H1 (cell line): ENCODE measurements around the gene UBQLN4. TPM values are rescaled to one million over a fixed set of nuclear protein-coding genes. Genes with fewer than 3 reads are reported as not detected.

Experiments
- CTCF ChIA-PET: fragments of 300-600 bp; sonication (Branson Sonifier 250); formaldehyde crosslinking; loops from one replicate; lab custom pipeline; 2021; ENCODE audit not compliant: partially characterized antibody; lab: Charles Lee
- POLR2A ChIA-PET: fragments of 300-600 bp; sonication (Branson Sonifier 250); formaldehyde crosslinking; loops from one replicate; lab custom pipeline; 2021; ENCODE audit warnings: inconsistent platforms; ENCODE audit not compliant: partially characterized antibody; lab: Charles Lee
- DNase-seq, 2 experiments: peaks; one replicate each; pipeline versions ENCODE4 v3.0.0 to v3.0.0-alpha.2; 2010 to 2022; ENCODE audit warnings: low spot score in 2 of 2, low read depth in 1 of 2, mixed read lengths in 1 of 2
- FAIRE-seq: peaks from 2 replicates; lab custom pipeline; 2011; peaks lifted over from hg19 to GRCh38; lab: Jason Lieb, UNC
- H2AFZ ChIP-seq: 2 replicates; pipeline ENCODE4 v1.8.1; 2012; ENCODE audit warnings: low read length, inconsistent platforms
- H2AK5ac ChIP-seq: 2 replicates; pipeline ENCODE4 v1.6.1; 2013; ENCODE audit warnings: low read depth, low read length
- H2BK120ac ChIP-seq: replicated peaks from 2 replicates; pipeline ENCODE3; 2013; ENCODE audit warnings: low read depth, low read length, inconsistent platforms
- H2BK12ac ChIP-seq: 2 replicates; pipeline ENCODE4 v1.6.1; 2013; ENCODE audit warnings: low read depth, low read length
- H2BK15ac ChIP-seq: 2 replicates; pipeline ENCODE4 v1.6.1; 2013; ENCODE audit warnings: low read length
- H2BK20ac ChIP-seq: 2 replicates; pipeline ENCODE4 v1.6.1; 2013; ENCODE audit warnings: low read length
- H2BK5ac ChIP-seq: 2 replicates; pipeline ENCODE4 v1.6.1; 2013; ENCODE audit warnings: low read depth, low read length
- H3K14ac ChIP-seq: 2 replicates; pipeline ENCODE4 v1.6.1; 2013; ENCODE audit warnings: inconsistent platforms; ENCODE audit not compliant: insufficient read length
- H3K18ac ChIP-seq: 2 replicates; pipeline ENCODE4 v1.6.1; 2013; ENCODE audit warnings: low read length; ENCODE audit errors: extremely low read depth
- H3K23ac ChIP-seq: 2 replicates; pipeline ENCODE4 v1.6.1; 2013; ENCODE audit warnings: inconsistent platforms; ENCODE audit not compliant: insufficient read length
- H3K23me2 ChIP-seq: 2 replicates; pipeline ENCODE4 v1.6.1; 2013; ENCODE audit warnings: low read depth, low read length
- H3K27ac ChIP-seq: 2 replicates; pipeline ENCODE4 v1.6.1; 2011; ENCODE audit warnings: low read depth, low read length, inconsistent platforms
- H3K27me3 ChIP-seq, 4 experiments: replicated peaks in 1 of 4; 1 replicate in 1 of 4; 2 replicates in 3 of 4; pipeline versions ENCODE4 v1.6.1 to v1.8.1; 2011 to 2013; ENCODE audit warnings: low read length in 3 of 4, mild to moderate bottlenecking in 3 of 4, inconsistent platforms in 2 of 4, mixed read lengths in 2 of 4, moderate library complexity in 1 of 4; ENCODE audit not compliant: control insufficient read depth in 3 of 4, insufficient read depth in 3 of 4; ENCODE audit errors: extremely low read depth in 1 of 4
- H3K36me3 ChIP-seq, 4 experiments: 2 replicates each; pipeline versions ENCODE4 v1.6.1 to v1.8.1; 2011 to 2013; ENCODE audit warnings: mild to moderate bottlenecking in 4 of 4, low read length in 3 of 4, moderate library complexity in 2 of 4, control low read depth in 1 of 4, inconsistent platforms in 1 of 4; ENCODE audit not compliant: insufficient read depth in 4 of 4, control insufficient read depth in 2 of 4
- H3K4ac ChIP-seq: replicated peaks from 2 replicates; pipeline ENCODE3; 2013; ENCODE audit warnings: low read length, low read depth, mixed read lengths, inconsistent platforms; ENCODE audit not compliant: insufficient read length
- H3K4me1 ChIP-seq, 4 experiments: replicated peaks in 1 of 4; 1 replicate in 1 of 4; 2 replicates in 3 of 4; pipeline versions ENCODE4 v1.6.1 to v1.8.1; 2011 to 2013; ENCODE audit warnings: low read length in 3 of 4, inconsistent platforms in 2 of 4, mixed read lengths in 1 of 4; ENCODE audit not compliant: insufficient read depth in 4 of 4, control insufficient read depth in 3 of 4
- H3K4me2 ChIP-seq, 2 experiments: 2 replicates each; pipeline versions ENCODE4 v1.6.1 to v1.8.1; 2011 to 2013; ENCODE audit warnings: low read depth in 2 of 2, low read length in 2 of 2, control low read depth in 1 of 2, inconsistent platforms in 1 of 2, mild to moderate bottlenecking in 1 of 2; ENCODE audit not compliant: insufficient read depth in 1 of 2
- H3K4me3 ChIP-seq, 4 experiments: fragments of 200-600, 300-600 bp in 1 of 4; sonication (generic), shearing (Covaris generic), sonication (Bioruptor Twin) in 1 of 4; 2 replicates each; pipeline versions ENCODE4 v1.5.1 to v1.8.1; 2011 to 2016; ENCODE audit warnings: low read length in 4 of 4, low read depth in 3 of 4, control low read depth in 2 of 4, inconsistent platforms in 2 of 4, mild to moderate bottlenecking in 2 of 4, mixed read lengths in 1 of 4, moderate library complexity in 1 of 4; ENCODE audit not compliant: insufficient read depth in 2 of 4; ENCODE audit errors: extremely low read depth in 1 of 4
- H3K56ac ChIP-seq: replicated peaks from 2 replicates; pipeline ENCODE3; 2013; ENCODE audit warnings: low read depth, mild to moderate bottlenecking, mixed read lengths, low read length, inconsistent platforms; ENCODE audit not compliant: insufficient read length
- H3K79me1 ChIP-seq: 2 replicates; pipeline ENCODE4 v1.6.1; 2013; ENCODE audit warnings: low read depth, low read length, control low read depth
- H3K79me2 ChIP-seq, 2 experiments: 2 replicates each; pipeline versions ENCODE4 v1.6.1 to v1.8.1; 2012 to 2013; ENCODE audit warnings: low read length in 2 of 2, mild to moderate bottlenecking in 2 of 2, inconsistent platforms in 1 of 2; ENCODE audit not compliant: insufficient read depth in 2 of 2, control insufficient read depth in 1 of 2
- H3K9ac ChIP-seq, 4 experiments: replicated peaks in 1 of 4; 1 replicate in 1 of 4; 2 replicates in 3 of 4; pipeline versions ENCODE4 v1.6.1 to v1.8.1; 2011 to 2013; ENCODE audit warnings: low read depth in 3 of 4, low read length in 3 of 4, control low read depth in 2 of 4, mild to moderate bottlenecking in 2 of 4, moderate library complexity in 2 of 4, inconsistent platforms in 1 of 4; ENCODE audit errors: extremely low read depth in 1 of 4
- H3K9me3 ChIP-seq, 2 experiments: 2 replicates each; pipeline versions ENCODE4 v1.6.1 to v1.8.1; 2012 to 2013; ENCODE audit warnings: mild to moderate bottlenecking in 2 of 2, moderate library complexity in 2 of 2, control low read depth in 1 of 2, inconsistent platforms in 1 of 2, low read depth in 1 of 2, low read length in 1 of 2, mixed read lengths in 1 of 2; ENCODE audit not compliant: insufficient read depth in 2 of 2
- H4K20me1 ChIP-seq, 2 experiments: replicated peaks in 1 of 2; 2 replicates each; pipeline versions ENCODE3 to v1.8.1; 2011 to 2013; ENCODE audit warnings: inconsistent platforms in 2 of 2, low read length in 2 of 2, mild to moderate bottlenecking in 1 of 2; ENCODE audit not compliant: insufficient read depth in 2 of 2, control insufficient read depth in 1 of 2
- H4K5ac ChIP-seq: 2 replicates; pipeline ENCODE4 v1.6.1; 2013; ENCODE audit warnings: low read length, low read depth, mixed read lengths, inconsistent platforms; ENCODE audit not compliant: insufficient read length
- H4K8ac ChIP-seq: 2 replicates; pipeline ENCODE4 v1.8.0; 2013; ENCODE audit warnings: mild to moderate bottlenecking, moderate library complexity, low read length, inconsistent platforms; ENCODE audit not compliant: insufficient read depth; ENCODE audit errors: extremely low read depth
- H4K91ac ChIP-seq: replicated peaks from 2 replicates; pipeline ENCODE3; 2013; ENCODE audit warnings: low read length, mixed read lengths, inconsistent platforms; ENCODE audit not compliant: insufficient read length
- BACH1 ChIP-seq: IDR thresholded peaks from 2 replicates; pipeline ENCODE4 v1.6.1; 2012; ENCODE audit warnings: low read length, improper control_type of control experiment
- BCL11A ChIP-seq, 2 experiments: IDR thresholded peaks; one replicate each; pipeline ENCODE4 v1.6.1; 2011; ENCODE audit warnings: low read depth in 2 of 2, low read length in 2 of 2, mild to moderate bottlenecking in 2 of 2
- CBX5 ChIP-seq: fragments of 300-800, 300-1000 bp; sonication (generic); IDR thresholded peaks from 2 replicates; pipeline ENCODE4 v1.7.1; 2016; ENCODE audit warnings: antibody characterized with exemption, low read length, low read depth
- CEBPB ChIP-seq: IDR thresholded peaks from 2 replicates; pipeline ENCODE4 v1.6.1; 2012; ENCODE audit warnings: low read depth, low read length
- CREB1 ChIP-seq: IDR thresholded peaks from 2 replicates; pipeline ENCODE4 v1.6.1; 2012; ENCODE audit warnings: inconsistent platforms
- GABPA ChIP-seq: IDR thresholded peaks from 2 replicates; pipeline ENCODE4 v1.6.1; 2011; ENCODE audit warnings: mild to moderate bottlenecking, low read length, moderate library complexity, borderline replicate concordance; ENCODE audit not compliant: insufficient read depth
- MAX ChIP-seq: IDR thresholded peaks from 2 replicates; pipeline ENCODE4 v1.6.1; 2012; ENCODE audit warnings: inconsistent platforms
- POLR2A ChIP-seq, 2 experiments: IDR thresholded peaks; 1 replicate in 1 of 2; 2 replicates in 1 of 2; pipeline ENCODE4 v1.6.1; 2011; ENCODE audit warnings: low read depth in 2 of 2, low read length in 2 of 2, mild to moderate bottlenecking in 2 of 2; ENCODE audit errors: control extremely low read depth in 1 of 2
- SIX5 ChIP-seq: IDR thresholded peaks from 2 replicates; pipeline ENCODE4 v1.6.1; 2011; ENCODE audit warnings: mild to moderate bottlenecking, low read depth, low read length
- SRF ChIP-seq: IDR thresholded peaks from 2 replicates; pipeline ENCODE4 v1.6.1; 2011; ENCODE audit warnings: mild to moderate bottlenecking, low read depth, low read length, moderate library complexity
- WGBS, 2 experiments: shearing (Covaris generic) in 1 of 2; methylation state at CpG; one replicate each; pipeline versions ENCODE4 v1.1.6 to v1.1.7; 2013 to 2015; ENCODE audit warnings: low lambda C conversion rate in 2 of 2, mixed read lengths in 2 of 2, inconsistent platforms in 1 of 2, low coverage in 1 of 2, missing lambda C conversion rate in 1 of 2; ENCODE audit not compliant: insufficient replicate concordance in 2 of 2, insufficient coverage in 1 of 2, insufficient read length in 1 of 2; ENCODE audit errors: extremely low coverage in 1 of 2, missing lambda C conversion rate in 1 of 2; 5-methylcytosine and 5-hydroxymethylcytosine counted together
- polyA plus RNA-seq, 7 experiments: library from polyadenylated mRNA; depleted of rRNA in 3 of 7; stranded (reverse) in 5 of 7; unstranded in 2 of 7; fragments of >200 nt in 5 of 7; fragments of 200-250 nt in 2 of 7; gene quantifications; 1 replicate in 5 of 7; 2 replicates in 1 of 7; 4 replicates in 1 of 7; pipeline versions ENCODE4 v1.2.1 to v1.2.3, GENCODE V29; 2011 to 2013; ENCODE audit warnings: missing spikeins in 2 of 7, mixed read lengths in 2 of 7
- total RNA-seq: library from RNA; stranded (reverse); fragmentation: NEBNext Ultra II Directional; extraction: Animal tissue kit (Norgen Biotek cat#: 25700); gene quantifications from 2 replicates; pipeline ENCODE4 v1.2.1, GENCODE V29; 2021

The UBQLN4 gene
- total and polyA plus RNA-seq, 2 of the 8 experiments (the other 6 are each of a cell fraction or from before 2014, with no cell fraction given), result 37.7 to 52.0 TPM

- no peak overlapping the region for H2BK20ac ChIP-seq
- no peaks in the 10 kb centered on the region for H3K23me2 ChIP-seq
- H3K4me2 ChIP-seq, result no peak overlapping the region
- no peak overlapping the region for H2AK5ac ChIP-seq
- TF ChIP-seq BACH1 (no peak), SIX5 (no peak), POLR2A (IDR thresholded peaks at IDR 0.05; ENCODE audit: control extremely low read depth in 1 of 2, low read depth in 2 of 2, low read length in 2 of 2) (no peak), SRF (no peak), CBX5 (no peak), CEBPB (no peak), BCL11A (IDR thresholded peaks at IDR 0.05; ENCODE audit: low read depth in 2 of 2, low read length in 2 of 2) (no peak), CREB1 (no peak), MAX (no peak), GABPA (no peak)
- H3K4ac ChIP-seq, result no peak overlapping the region
- no peaks in the 10 kb centered on the region for H3K79me1 ChIP-seq
- H3K4me3 ChIP-seq, result no peak overlapping the region
- H4K20me1 ChIP-seq, result peaks cover 0 to 2% of the 10 kb centered on the region in 2 experiments
- no peak overlapping the region for H3K14ac ChIP-seq
- POLR2A ChIA-PET, result no interaction called here
- peaks cover 0 to 4% (median under 1%) of the 10 kb centered on the region in 4 experiments; a peak in 1 of 7 replicates for H3K27me3 ChIP-seq
- no peaks in the 10 kb centered on the region for H3K79me2 ChIP-seq
- no peak overlapping the region for H2BK120ac ChIP-seq
- H3K36me3 ChIP-seq, result no peaks in the 10 kb centered on the region
- H3K4me1 ChIP-seq, result peaks cover 0 to 3% (median 0%) of the 10 kb centered on the region in 4 experiments; a peak in 3 of 7 replicates
- no peak overlapping the region for H2AFZ ChIP-seq
- H3K18ac ChIP-seq, result no peak overlapping the region
- no peak overlapping the region for H3K23ac ChIP-seq
- CTCF ChIA-PET, result interaction anchor here (1.0 to 2.2 kb wide), 10 partner anchors 9 to 167 kb away, joined by 3 to 19 read pairs (median 6); partner anchors contain the start of gene SLC25A44
- FAIRE-seq, result no peak
- H2BK5ac ChIP-seq, result no peak overlapping the region
- H4K91ac ChIP-seq, result no peak overlapping the region
- H4K5ac ChIP-seq, result no peak overlapping the region
- no peak overlapping the region for H2BK15ac ChIP-seq
- WGBS, 2 experiments, result 89% methylated on average over 4 of the region's 4 CpGs; no CpG with 5 or more reads in 1 of the 2 experiments
- no peak overlapping the region for H3K56ac ChIP-seq
- H2BK12ac ChIP-seq, result no peak overlapping the region
- no peak for DNase-seq
- no peaks in the 10 kb centered on the region for H3K9me3 ChIP-seq
- no peak overlapping the region for H4K8ac ChIP-seq
- no peak overlapping the region for H3K9ac ChIP-seq
- H3K27ac ChIP-seq, result no peak overlapping the region
Observed at GRCh38 chr1:156026588-156026987, 27.0 kb downstream of the UBQLN4 start.
